Spleen (tissue), 7 donors: ENCODE measurements around the gene TTLL5.

ENCODE experiments used
- CTCF ChIP-seq, 11 experiments: fragments of 200-600 bp in 7 of 11; fragments of 450-650 bp in 4 of 11; sonication (generic) in 4 of 11; IDR thresholded peaks in 8 of 11; conservative IDR thresholded peaks in 3 of 11; 1 replicate in 7 of 11; 2 replicates in 4 of 11; pipeline versions ENCODE4 v1.4.0 to v1.8.0; 2016 to 2021; ENCODE audit warnings: antibody characterized with exemption in 11 of 11, inconsistent platforms in 4 of 11, mild to moderate bottlenecking in 1 of 11
- POLR2A ChIP-seq, 3 donors: fragments of 450-650 bp; IDR thresholded peaks; one replicate each; pipeline ENCODE4 v1.5.1; 2017; ENCODE audit warnings: antibody characterized with exemption in 3 of 3, mild to moderate bottlenecking in 1 of 3
- POLR2AphosphoS5 ChIP-seq, 3 donors: sonication (generic); formaldehyde crosslinking; IDR thresholded peaks; one replicate each; pipeline ENCODE4 v1.5.1; 2017; ENCODE audit warnings: antibody characterized with exemption in 3 of 3
- donor health status: DM: no; HTN: no; CAD: no; lungs with moderate emphysema.
- donor health status: DM: no; HTN: no; CAD: no.
- donor health status: DM: no; HTN: no; CAD: no.

- TF ChIP-seq CTCF (IDR thresholded peaks at IDR 0.05 in 8 of 11, conservative IDR thresholded peaks at IDR 0.05 in 3 of 11): no peak
- TF ChIP-seq POLR2A (IDR thresholded peaks at IDR 0.05): no peak
- no peak for TF ChIP-seq POLR2AphosphoS5 (IDR thresholded peaks at IDR 0.05)
These were observed 112.0 kb downstream of the TTLL5 start for GRCh38 chr14:75773046-75773445.
